ENCODE measurements around the gene RBM3. TPM values are rescaled to one million over a fixed set of nuclear protein-coding genes. Genes with fewer than 3 reads are reported as not detected.

The RBM3 gene
- total RNA-seq, 1 experiment from 2014 or later: 233 TPM

DNA sequence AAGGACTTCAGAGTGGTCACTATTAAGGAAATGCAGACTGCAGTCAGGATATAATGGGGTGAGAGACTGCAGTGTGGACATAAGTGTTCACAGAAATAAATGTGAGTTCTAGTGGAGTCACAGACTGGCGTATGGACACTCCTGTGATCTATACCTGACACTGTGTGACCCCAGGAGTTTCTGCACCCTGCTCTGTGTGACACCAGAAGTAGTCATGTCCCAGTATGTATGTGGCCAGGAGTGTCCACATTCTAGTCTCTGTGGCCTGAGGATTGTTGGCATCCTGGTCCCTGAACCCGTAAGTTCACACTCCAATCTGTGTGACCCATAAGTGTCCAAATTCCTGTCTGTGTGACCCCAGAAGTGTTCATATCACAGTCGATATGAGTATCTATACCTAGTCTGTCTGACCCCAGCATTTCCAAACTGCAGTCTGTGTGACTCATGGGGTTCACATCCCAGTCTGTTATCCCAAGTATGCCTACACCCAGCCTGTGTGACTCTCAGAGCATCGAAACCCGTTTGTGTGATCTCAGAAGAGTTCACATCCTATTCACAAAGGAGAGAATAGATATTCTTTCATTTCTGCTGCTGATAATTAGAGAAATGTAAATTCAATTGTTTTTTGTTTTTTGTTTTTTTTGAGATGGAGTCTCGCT, 39.3 kb downstream of the RBM3 start:
- intact Hi-C loops (cut with micrococcal nuclease): no loop called here
- Histone ChIP-seq H3K4me3 (replicated peaks in 1 of 2; ENCODE audit: low read depth in 1 of 2, low read length in 2 of 2) (no peak overlapping the region), H3K9ac (ENCODE audit: low read length) (no peak overlapping the region), H3K27me3 (ENCODE audit: insufficient read depth, low read length) (no peaks in the 10 kb centered on the region), H2AFZ (ENCODE audit: low read depth, low read length, poor library complexity, severe bottlenecking) (no peak overlapping the region), H3K9me2 (ENCODE audit: insufficient read depth) (no peaks in the 10 kb centered on the region), H3K36me3 (ENCODE audit: control insufficient read depth in 1 of 2, insufficient read depth in 2 of 2, low read length in 2 of 2) (no peaks in the 10 kb centered on the region), H3K4me2 (ENCODE audit: low read length) (no peak overlapping the region), H3K27ac (ENCODE audit: low read depth, low read length) (no peak overlapping the region), H3K79me2 (ENCODE audit: insufficient read depth, low read length) (no peaks in the 10 kb centered on the region), H4K20me1 (ENCODE audit: insufficient read depth) (no peaks in the 10 kb centered on the region), H3K9me3 (ENCODE audit: control insufficient read depth in 1 of 2, insufficient read depth in 1 of 2, low read depth in 1 of 2, low read length in 2 of 2) (no peaks in the 10 kb centered on the region), H3K4me1 (ENCODE audit: control insufficient read depth in 1 of 2, insufficient read depth in 2 of 2, low read length in 2 of 2) (no peaks in the 10 kb centered on the region)
- no peak for ATAC-seq
- CTCF ChIA-PET: no interaction called here
- BruUV-seq (replicated peaks): no TSS peak
- DNase-seq (ENCODE audit: low read depth, low spot score): no peak
- POLR2A ChIA-PET: no interaction called here
- RAD21 ChIA-PET (ENCODE audit: low non-redundant PET in 1 of 2, low total read pairs in 2 of 2, uncharacterized antibody in 2 of 2, unreplicated experiment in 2 of 2): no interaction called here
- TF ChIP-seq TCF7L2 (IDR thresholded peaks at IDR 0.05; ENCODE audit: borderline replicate concordance, extremely low read depth, insufficient read depth, insufficient read length) (no peak), YY1 (IDR thresholded peaks at IDR 0.05; ENCODE audit: extremely low read depth, insufficient replicate concordance, low read depth, low read length) (no peak), ELF1 (IDR thresholded peaks at IDR 0.05; ENCODE audit: borderline replicate concordance, low read depth) (no peak), RAD21 (IDR thresholded peaks at IDR 0.05; ENCODE audit: low read depth) (no peak), EGR1 (IDR thresholded peaks at IDR 0.05; ENCODE audit: low read depth) (no peak), CTCF (IDR thresholded peaks at IDR 0.05 in 2 of 3, conservative IDR thresholded peaks at IDR 0.05 in 1 of 3; ENCODE audit: borderline replicate concordance in 1 of 3, insufficient read depth in 1 of 3, low read depth in 2 of 3, low read length in 2 of 3) (no peak), SP1 (IDR thresholded peaks at IDR 0.05; ENCODE audit: low read depth) (no peak)
- TF ChIP-seq, protein P1, sequence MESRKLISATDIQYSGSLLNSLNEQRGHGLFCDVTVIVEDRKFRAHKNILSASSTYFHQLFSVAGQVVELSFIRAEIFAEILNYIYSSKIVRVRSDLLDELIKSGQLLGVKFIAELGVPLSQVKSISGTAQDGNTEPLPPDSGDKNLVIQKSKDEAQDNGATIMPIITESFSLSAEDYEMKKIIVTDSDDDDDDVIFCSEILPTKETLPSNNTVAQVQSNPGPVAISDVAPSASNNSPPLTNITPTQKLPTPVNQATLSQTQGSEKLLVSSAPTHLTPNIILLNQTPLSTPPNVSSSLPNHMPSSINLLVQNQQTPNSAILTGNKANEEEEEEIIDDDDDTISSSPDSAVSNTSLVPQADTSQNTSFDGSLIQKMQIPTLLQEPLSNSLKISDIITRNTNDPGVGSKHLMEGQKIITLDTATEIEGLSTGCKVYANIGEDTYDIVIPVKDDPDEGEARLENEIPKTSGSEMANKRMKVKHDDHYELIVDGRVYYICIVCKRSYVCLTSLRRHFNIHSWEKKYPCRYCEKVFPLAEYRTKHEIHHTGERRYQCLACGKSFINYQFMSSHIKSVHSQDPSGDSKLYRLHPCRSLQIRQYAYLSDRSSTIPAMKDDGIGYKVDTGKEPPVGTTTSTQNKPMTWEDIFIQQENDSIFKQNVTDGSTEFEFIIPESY (IDR thresholded peaks at IDR 0.05; ENCODE audit: extremely low read depth, insufficient replicate concordance, low read length): no peak
- TF ChIP-seq, protein P2, sequence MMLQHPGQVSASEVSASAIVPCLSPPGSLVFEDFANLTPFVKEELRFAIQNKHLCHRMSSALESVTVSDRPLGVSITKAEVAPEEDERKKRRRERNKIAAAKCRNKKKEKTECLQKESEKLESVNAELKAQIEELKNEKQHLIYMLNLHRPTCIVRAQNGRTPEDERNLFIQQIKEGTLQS (IDR thresholded peaks at IDR 0.05): no peak
